A549 (cell line): ENCODE data around the gene S100A7.
"Not testable (repeated sequence)": the region's sequence is repeated elsewhere in the genome, so short reads cannot be mapped to it uniquely, and the experiment has no call there.

Experiments
- CEBPB ChIP-seq, 2 experiments: fragments of >200 bp in 1 of 2; sonication (Bioruptor Twin) in 1 of 2; formaldehyde crosslinking in 1 of 2; IDR thresholded peaks; 2 replicates each; pipeline ENCODE4 v1.6.1; 2012 to 2016
- CHD4 ChIP-seq: fragments of 200-600 bp; sonication (generic); IDR thresholded peaks from 2 replicates; pipeline ENCODE4 v1.6.1; 2016; ENCODE audit warnings: antibody characterized with exemption, mild to moderate bottlenecking, borderline replicate concordance
- EP300 ChIP-seq, 2 experiments: fragments of >200 bp; sonication (Bioruptor Twin); formaldehyde crosslinking; IDR thresholded peaks; 2 replicates in 1 of 2; 3 replicates in 1 of 2; pipeline ENCODE4 v1.6.1; 2016 to 2017
- HDAC2 ChIP-seq: fragments of 200-600 bp; sonication (generic); IDR thresholded peaks from 2 replicates; pipeline ENCODE4 v1.6.1; 2016
- HOXA7 ChIP-seq: fragments of 250-450 bp; sonication (Bioruptor Pico); IDR thresholded peaks from 2 replicates; pipeline ENCODE4 v1.5.0; 2020; ENCODE audit warnings: mild to moderate bottlenecking, moderate library complexity
- JUN ChIP-seq, 2 experiments: fragments of >200 bp; sonication (Bioruptor Twin); formaldehyde crosslinking; IDR thresholded peaks; 2 replicates in 1 of 2; 3 replicates in 1 of 2; pipeline ENCODE4 v1.6.1; 2016 to 2017
- POLR2A ChIP-seq: IDR thresholded peaks from 2 replicates; pipeline ENCODE4 v1.6.1; 2012; ENCODE audit warnings: mild to moderate bottlenecking, low read length
- RFX5 ChIP-seq: fragments of 450-650 bp; IDR thresholded peaks from 2 replicates; pipeline ENCODE4 v1.7.1; 2014; ENCODE audit warnings: antibody characterized with exemption, mild to moderate bottlenecking, moderate library complexity
- TF ChIP-seq, protein P1 (sequence below): fragments of 200-600 bp; sonication (generic); IDR thresholded peaks from 2 replicates; pipeline ENCODE4 v1.6.1; 2016; ENCODE audit warnings: antibody characterized with exemption, mild to moderate bottlenecking, moderate library complexity
- TF ChIP-seq, protein P2 (sequence below): fragments of >200 bp; sonication (Bioruptor Twin); formaldehyde crosslinking; IDR thresholded peaks from 3 replicates; pipeline ENCODE4 v1.5.1; 2016
- TF ChIP-seq, protein P3 (sequence below): fragments of 150-350 bp; IDR thresholded peaks from 2 replicates; pipeline ENCODE4 v1.6.1; 2014; ENCODE audit warnings: low read depth, mild to moderate bottlenecking, low read length

DNA sequence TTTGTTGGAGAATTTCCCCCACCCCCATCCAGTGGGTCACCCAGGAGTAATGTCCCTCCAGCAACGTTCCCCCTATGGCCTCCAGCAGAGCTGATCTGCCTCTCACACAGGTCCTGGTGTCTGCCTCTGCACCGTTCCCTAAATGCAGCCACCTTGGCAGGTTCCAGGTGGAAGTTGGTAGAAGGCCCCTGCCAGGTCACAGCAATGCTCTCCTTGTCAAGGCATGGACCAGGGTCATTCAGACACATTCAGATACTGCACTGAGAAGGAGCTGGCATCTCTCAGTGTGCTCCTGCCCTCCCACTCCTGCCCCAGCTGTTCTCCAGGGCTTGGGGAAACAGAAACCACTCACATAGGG is 41.0 kb downstream of the S100A7 start:
- not testable (repeated sequence) for TF ChIP-seq JUN (IDR thresholded peaks at IDR 0.05); CEBPB (IDR thresholded peaks at IDR 0.05); POLR2A; CHD4; HDAC2; EP300 (IDR thresholded peaks at IDR 0.05); HOXA7 (CRISPR knock-in tag); RFX5
- TF ChIP-seq, protein P1, sequence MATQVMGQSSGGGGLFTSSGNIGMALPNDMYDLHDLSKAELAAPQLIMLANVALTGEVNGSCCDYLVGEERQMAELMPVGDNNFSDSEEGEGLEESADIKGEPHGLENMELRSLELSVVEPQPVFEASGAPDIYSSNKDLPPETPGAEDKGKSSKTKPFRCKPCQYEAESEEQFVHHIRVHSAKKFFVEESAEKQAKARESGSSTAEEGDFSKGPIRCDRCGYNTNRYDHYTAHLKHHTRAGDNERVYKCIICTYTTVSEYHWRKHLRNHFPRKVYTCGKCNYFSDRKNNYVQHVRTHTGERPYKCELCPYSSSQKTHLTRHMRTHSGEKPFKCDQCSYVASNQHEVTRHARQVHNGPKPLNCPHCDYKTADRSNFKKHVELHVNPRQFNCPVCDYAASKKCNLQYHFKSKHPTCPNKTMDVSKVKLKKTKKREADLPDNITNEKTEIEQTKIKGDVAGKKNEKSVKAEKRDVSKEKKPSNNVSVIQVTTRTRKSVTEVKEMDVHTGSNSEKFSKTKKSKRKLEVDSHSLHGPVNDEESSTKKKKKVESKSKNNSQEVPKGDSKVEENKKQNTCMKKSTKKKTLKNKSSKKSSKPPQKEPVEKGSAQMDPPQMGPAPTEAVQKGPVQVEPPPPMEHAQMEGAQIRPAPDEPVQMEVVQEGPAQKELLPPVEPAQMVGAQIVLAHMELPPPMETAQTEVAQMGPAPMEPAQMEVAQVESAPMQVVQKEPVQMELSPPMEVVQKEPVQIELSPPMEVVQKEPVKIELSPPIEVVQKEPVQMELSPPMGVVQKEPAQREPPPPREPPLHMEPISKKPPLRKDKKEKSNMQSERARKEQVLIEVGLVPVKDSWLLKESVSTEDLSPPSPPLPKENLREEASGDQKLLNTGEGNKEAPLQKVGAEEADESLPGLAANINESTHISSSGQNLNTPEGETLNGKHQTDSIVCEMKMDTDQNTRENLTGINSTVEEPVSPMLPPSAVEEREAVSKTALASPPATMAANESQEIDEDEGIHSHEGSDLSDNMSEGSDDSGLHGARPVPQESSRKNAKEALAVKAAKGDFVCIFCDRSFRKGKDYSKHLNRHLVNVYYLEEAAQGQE: not testable (repeated sequence)
- TF ChIP-seq, protein P2, sequence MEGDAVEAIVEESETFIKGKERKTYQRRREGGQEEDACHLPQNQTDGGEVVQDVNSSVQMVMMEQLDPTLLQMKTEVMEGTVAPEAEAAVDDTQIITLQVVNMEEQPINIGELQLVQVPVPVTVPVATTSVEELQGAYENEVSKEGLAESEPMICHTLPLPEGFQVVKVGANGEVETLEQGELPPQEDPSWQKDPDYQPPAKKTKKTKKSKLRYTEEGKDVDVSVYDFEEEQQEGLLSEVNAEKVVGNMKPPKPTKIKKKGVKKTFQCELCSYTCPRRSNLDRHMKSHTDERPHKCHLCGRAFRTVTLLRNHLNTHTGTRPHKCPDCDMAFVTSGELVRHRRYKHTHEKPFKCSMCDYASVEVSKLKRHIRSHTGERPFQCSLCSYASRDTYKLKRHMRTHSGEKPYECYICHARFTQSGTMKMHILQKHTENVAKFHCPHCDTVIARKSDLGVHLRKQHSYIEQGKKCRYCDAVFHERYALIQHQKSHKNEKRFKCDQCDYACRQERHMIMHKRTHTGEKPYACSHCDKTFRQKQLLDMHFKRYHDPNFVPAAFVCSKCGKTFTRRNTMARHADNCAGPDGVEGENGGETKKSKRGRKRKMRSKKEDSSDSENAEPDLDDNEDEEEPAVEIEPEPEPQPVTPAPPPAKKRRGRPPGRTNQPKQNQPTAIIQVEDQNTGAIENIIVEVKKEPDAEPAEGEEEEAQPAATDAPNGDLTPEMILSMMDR: not testable (repeated sequence)
- TF ChIP-seq, protein P3, sequence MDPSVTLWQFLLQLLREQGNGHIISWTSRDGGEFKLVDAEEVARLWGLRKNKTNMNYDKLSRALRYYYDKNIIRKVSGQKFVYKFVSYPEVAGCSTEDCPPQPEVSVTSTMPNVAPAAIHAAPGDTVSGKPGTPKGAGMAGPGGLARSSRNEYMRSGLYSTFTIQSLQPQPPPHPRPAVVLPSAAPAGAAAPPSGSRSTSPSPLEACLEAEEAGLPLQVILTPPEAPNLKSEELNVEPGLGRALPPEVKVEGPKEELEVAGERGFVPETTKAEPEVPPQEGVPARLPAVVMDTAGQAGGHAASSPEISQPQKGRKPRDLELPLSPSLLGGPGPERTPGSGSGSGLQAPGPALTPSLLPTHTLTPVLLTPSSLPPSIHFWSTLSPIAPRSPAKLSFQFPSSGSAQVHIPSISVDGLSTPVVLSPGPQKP: not testable (repeated sequence)
